Heart right ventricle (tissue), 16 donors: ENCODE measurements around the gene PCDHGA10. TPM values are rescaled to one million over a fixed set of nuclear protein-coding genes. Genes with fewer than 3 reads are reported as not detected.
"Not testable (repeated sequence)": the region's sequence is repeated elsewhere in the genome, so short reads cannot be mapped to it uniquely, and the experiment has no call there.

Experiments used
- ATAC-seq, 8 donors: fragments of 200-7000 bp; cut with Tn5 transposase; one replicate each; pipeline ENCODE4 v1.9.1; 2020; ENCODE audit warnings: mild to moderate bottlenecking in 8 of 8, moderate library complexity in 8 of 8, moderate number of reproducible peaks in 1 of 8
- DNase-seq, 2 donors: peaks; one replicate each; pipeline ENCODE4 v3.0.0-alpha.2; 2020
- H3K27ac ChIP-seq, 10 donors: fragments of 200-600 bp; sonication (generic) in 2 of 10; one replicate each; pipeline versions ENCODE4 v1.5.0 to v1.8.0; 2020 to 2022; ENCODE audit warnings: mild to moderate bottlenecking in 3 of 10
- H3K27me3 ChIP-seq, 7 donors: fragments of 200-600 bp; one replicate each; pipeline ENCODE4 v1.8.0; 2021 to 2022; ENCODE audit warnings: mild to moderate bottlenecking in 2 of 7
- H3K36me3 ChIP-seq, 9 donors: fragments of 200-600 bp; sonication (generic) in 1 of 9; one replicate each; pipeline versions ENCODE4 v1.5.0 to v1.8.0; 2020 to 2022; ENCODE audit warnings: mild to moderate bottlenecking in 2 of 9
- H3K4me1 ChIP-seq, 9 donors: fragments of 200-600 bp; sonication (generic) in 1 of 9; one replicate each; pipeline versions ENCODE4 v1.5.0 to v1.8.0; 2020 to 2022; ENCODE audit warnings: mild to moderate bottlenecking in 4 of 9
- H3K4me3 ChIP-seq, 10 donors: fragments of 200-600 bp; sonication (generic) in 2 of 10; one replicate each; pipeline versions ENCODE4 v1.5.0 to v1.8.0; 2020 to 2022; ENCODE audit warnings: mild to moderate bottlenecking in 7 of 10, moderate library complexity in 2 of 10
- H3K9me3 ChIP-seq, 11 donors: fragments of 200-600 bp in 10 of 11; sonication (generic) in 2 of 11; one replicate each; pipeline versions ENCODE4 v1.5.0 to v1.8.0; 2013 to 2022; ENCODE audit warnings: mild to moderate bottlenecking in 2 of 11, control low read depth in 1 of 11, moderate library complexity in 1 of 11
- WGBS, 2 donors: extraction: QIAGEN DNeasy Blood & Tissue Kit; methylation state at CpG; one replicate each; pipeline ENCODE4 v1.1.7; 2013; ENCODE audit warnings: inconsistent platforms in 1 of 2; 5-methylcytosine and 5-hydroxymethylcytosine counted together
- intact Hi-C, 10 donors: fragments of 100-400 bp; cut with DNase I; formaldehyde crosslinking; loops; one replicate each; pipeline versions ENCODE4 v1.11.1 to v1.14.2; 2022
- polyA plus RNA-seq, 2 donors: library from polyadenylated mRNA; stranded (reverse); fragments of 200-250 nt; gene quantifications; one replicate each; pipeline ENCODE4 v1.2.3, GENCODE V29; 2013
- total RNA-seq, 10 donors: library from RNA; stranded (reverse); fragmentation: NEBNext Ultra II Directional in 3 of 10; extraction: Animal tissue kit (Norgen Biotek cat#: 25700) in 3 of 10; gene quantifications; one replicate each; pipeline versions ENCODE4 v1.2.1 to v1.2.4, GENCODE V29; 2021 to 2023
- TF ChIP-seq, protein P1 (sequence below), 9 donors: fragments of 200-600 bp; sonication (generic) in 2 of 9; IDR thresholded peaks; one replicate each; pipeline versions ENCODE4 v1.5.0 to v1.8.0; 2021 to 2022; ENCODE audit warnings: antibody characterized with exemption in 9 of 9, mild to moderate bottlenecking in 5 of 9, moderate library complexity in 1 of 9
- donor health status: Arrhythmogenic right ventricular cardiomyopathy.
- donor health status: ischemic (EF 13 %, LVEDD 7.1; RV severe dilation, severe dysfunction).
- donor health status: healthy with polysubstance abuse.
- donor health status: DM: no; HTN: yes; CAD: no.
- donor health status: DM: no; HTN: no; CAD: no.
- donor health status: ischemic (EF 25% LVEDD 6.9; RV normal size, moderate dysfunction).
- donor health status: ischemic (EF 25% LVEDD 5.7; RV mildly dilated, moderate dysfunction).
- donor health status: healthy.
- donor health status: DM: yes; HTN: yes; CAD: no.
- donor health status: Ischemic cardiomyopathy.
- donor health status: ischemic (EF 35%, LVEDD 5.7; RV mildly dilated, moderate dysfunction).
- donor health status: nonischemic (EF 11% LVEDD 7.7; RV severe dilation, severe dysfunction).
- donor health status: DM: yes; HTN: yes; CAD: no.
- donor health status: PGD.
- donor health status: ischemic (EF 29% LVEDD 5.4; RV normal size, mild dysfunction).
- donor health status: nonischemic (EF 23%, LVEDD 6.1; RV moderate dilation, normal function).

Gene PCDHGA10
- total and polyA plus RNA-seq, 12 donors = 0.52 to 7.8 (median 6.3) TPM

DNA sequence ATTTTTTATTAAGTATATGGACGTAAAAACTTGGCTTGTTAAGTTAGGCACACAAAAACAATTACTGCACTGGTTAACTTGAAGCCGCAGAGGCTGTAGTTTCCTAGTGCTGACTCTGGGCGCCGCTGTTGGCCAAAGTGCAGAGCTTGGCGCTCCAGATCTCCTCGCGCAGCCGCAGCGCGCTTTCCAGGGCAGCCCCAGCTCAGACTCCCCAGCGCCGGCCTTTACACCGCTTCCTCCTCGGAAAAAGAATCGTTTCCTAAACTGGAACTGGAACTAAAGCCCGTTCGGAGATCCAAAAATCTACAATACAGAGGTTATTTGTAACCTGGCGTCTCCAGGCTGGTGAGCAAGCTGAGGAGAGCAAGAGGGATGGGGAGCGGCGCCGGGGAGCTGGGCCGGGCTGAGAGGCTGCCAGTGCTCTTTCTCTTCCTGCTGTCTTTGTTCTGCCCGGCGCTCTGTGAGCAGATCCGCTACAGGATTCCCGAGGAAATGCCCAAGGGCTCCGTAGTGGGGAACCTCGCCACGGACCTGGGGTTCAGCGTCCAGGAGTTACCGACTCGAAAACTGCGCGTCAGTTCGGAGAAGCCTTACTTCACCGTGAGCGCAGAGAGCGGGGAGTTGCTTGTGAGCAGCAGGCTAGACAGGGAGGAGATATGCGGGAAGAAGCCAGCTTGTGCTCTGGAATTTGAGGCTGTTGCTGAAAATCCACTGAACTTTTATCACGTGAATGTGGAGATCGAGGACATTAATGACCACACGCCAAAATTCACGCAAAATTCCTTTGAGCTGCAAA, 14.8 kb upstream of the PCDHGA10 start, which contains the start of gene PCDHGB5:
TSS of gene PCDHGB5 (plus strand) at position 192 of the 796 bp plus-strand sequence. CDS start at position 373, 181 bp downstream.
- ATAC-seq (peak; percentile 80 to 98 (median 92)), DNase-seq (peak in 1 of 2 donors; percentile 50)
- H3K4me1 ChIP-seq, intact Hi-C loops: not testable (repeated sequence)
- H3K4me3 ChIP-seq = peak within 1 kb of the TSS in 7 of 10 donors; percentile 22 to 46 (median 42)
- H3K9me3 ChIP-seq = peaks cover 0 to 94% (median 49%) of the 10 kb centered on the region in 11 donors
- H3K36me3 ChIP-seq = peaks cover 0 to 31% (median under 1%) of the 10 kb centered on the region in 9 donors
- WGBS, 2 donors = 11 to 15% methylated on average over 23 to 24 of the region's 43 CpGs
- H3K27ac ChIP-seq = peak within 1 kb of the TSS in 3 of 10 donors; percentile 44 to 49 (median 45)
- peaks cover 0 to 84% (median 0%) of the 10 kb centered on the region in 7 donors for H3K27me3 ChIP-seq
- TF ChIP-seq, protein P1, sequence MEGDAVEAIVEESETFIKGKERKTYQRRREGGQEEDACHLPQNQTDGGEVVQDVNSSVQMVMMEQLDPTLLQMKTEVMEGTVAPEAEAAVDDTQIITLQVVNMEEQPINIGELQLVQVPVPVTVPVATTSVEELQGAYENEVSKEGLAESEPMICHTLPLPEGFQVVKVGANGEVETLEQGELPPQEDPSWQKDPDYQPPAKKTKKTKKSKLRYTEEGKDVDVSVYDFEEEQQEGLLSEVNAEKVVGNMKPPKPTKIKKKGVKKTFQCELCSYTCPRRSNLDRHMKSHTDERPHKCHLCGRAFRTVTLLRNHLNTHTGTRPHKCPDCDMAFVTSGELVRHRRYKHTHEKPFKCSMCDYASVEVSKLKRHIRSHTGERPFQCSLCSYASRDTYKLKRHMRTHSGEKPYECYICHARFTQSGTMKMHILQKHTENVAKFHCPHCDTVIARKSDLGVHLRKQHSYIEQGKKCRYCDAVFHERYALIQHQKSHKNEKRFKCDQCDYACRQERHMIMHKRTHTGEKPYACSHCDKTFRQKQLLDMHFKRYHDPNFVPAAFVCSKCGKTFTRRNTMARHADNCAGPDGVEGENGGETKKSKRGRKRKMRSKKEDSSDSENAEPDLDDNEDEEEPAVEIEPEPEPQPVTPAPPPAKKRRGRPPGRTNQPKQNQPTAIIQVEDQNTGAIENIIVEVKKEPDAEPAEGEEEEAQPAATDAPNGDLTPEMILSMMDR (IDR thresholded peaks at IDR 0.05) = peak; percentile 33 to 68 (median 62)

- Histone ChIP-seq H3K36me3 (peaks cover 0 to 31% (median 0%) of the 10 kb centered on the region in 9 donors), H3K27me3 (peaks cover 0 to 84% (median 0%) of the 10 kb centered on the region in 7 donors), H3K4me3 (no peak overlapping the region), H3K4me1 (peaks cover 0 to 5% (median 0%) of the 10 kb centered on the region in 9 donors), H3K27ac (no peak overlapping the region), H3K9me3 (peaks cover 0 to 94% (median 51%) of the 10 kb centered on the region in 11 donors)
- 28 to 34% methylated on average over 15 of the region's 15 CpGs for WGBS, 2 donors
- intact Hi-C loops = no loop called here
- TF ChIP-seq, protein P1 (IDR thresholded peaks at IDR 0.05) = peak in 2 of 9 donors; percentile 9 to 18
- DNase-seq = no peak
- peak in 4 of 8 donors; percentile 41 to 56 (median 50) for ATAC-seq
Measured at GRCh38 chr5:141398608-141399007, 14.2 kb upstream of the PCDHGA10 start.

GRCh38 chr5:141399555-141400258, 13.1 kb upstream of the PCDHGA10 start:
- DNase-seq (no peak), ATAC-seq (peak in 1 of 8 donors; percentile 40)
- intact Hi-C loops = loop anchor here in 1 of 10 donors (10.0 kb wide), 1 partner anchor 45 kb away; the partner anchor contains the start of genes PCDHGA4, PCDHGB1 and PCDHGB2
- TF ChIP-seq, protein P1 (IDR thresholded peaks at IDR 0.05) = no peak
- WGBS, 2 donors = 33 to 34% methylated on average over 60 to 61 of the region's 61 CpGs
- Histone ChIP-seq H3K27me3 (peaks cover 0 to 84% (median 0%) of the 10 kb centered on the region in 7 donors), H3K4me3 (no peak overlapping the region), H3K4me1 (peaks cover 0 to 5% (median 0%) of the 10 kb centered on the region in 9 donors), H3K27ac (no peak overlapping the region), H3K9me3 (peaks cover 0 to 94% (median 55%) of the 10 kb centered on the region in 11 donors), H3K36me3 (peaks cover 0 to 35% (median 0%) of the 10 kb centered on the region in 9 donors)
